ENCODE results near the gene CSHL1. TPM values are rescaled to one million over a fixed set of nuclear protein-coding genes. Genes with fewer than 3 reads are reported as not detected.
"Not testable (repeated sequence)": the region's sequence is repeated elsewhere in the genome, so short reads cannot be mapped to it uniquely, and the experiment has no call there.

CSHL1 gene
- total RNA-seq, 2 experiments from 2014 or later = not detected

DNA sequence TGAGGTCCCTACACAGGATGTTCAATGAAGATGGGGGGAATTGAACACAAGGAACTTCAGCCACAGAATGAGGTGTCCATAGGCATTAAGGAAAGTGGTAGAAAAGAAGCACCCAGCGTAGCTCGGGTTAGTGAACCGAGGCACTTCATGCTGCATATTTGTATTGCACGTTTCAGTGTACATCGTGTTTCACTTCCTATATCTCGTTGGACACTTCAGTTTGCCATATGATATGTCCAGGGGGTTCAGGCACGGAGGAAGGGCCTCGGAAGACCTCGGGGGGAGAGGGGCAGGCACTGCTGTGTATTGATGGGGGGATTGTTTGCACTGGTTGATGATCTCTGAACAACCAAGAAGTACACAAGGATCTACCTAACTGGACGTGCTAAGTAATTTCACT lies 4.7 kb upstream of the CSHL1 start:
- DNase-seq; H3K9me3 Mint-ChIP-seq; H3K27ac Mint-ChIP-seq; H3K4me3 Mint-ChIP-seq; H3K36me3 Mint-ChIP-seq (ENCODE audit: low read depth); H3K4me1 Mint-ChIP-seq (ENCODE audit: low read depth); intact Hi-C loops (cut with micrococcal nuclease); H3K27me3 Mint-ChIP-seq (ENCODE audit: low read depth): not testable (repeated sequence)
- CTCF ChIA-PET = interaction anchor here (1.0 to 5.5 kb wide), 6 partner anchors 11 to 217 kb away, joined by 3 to 91 read pairs (median 4); partner anchors contain the start of gene CD79B

DNA sequence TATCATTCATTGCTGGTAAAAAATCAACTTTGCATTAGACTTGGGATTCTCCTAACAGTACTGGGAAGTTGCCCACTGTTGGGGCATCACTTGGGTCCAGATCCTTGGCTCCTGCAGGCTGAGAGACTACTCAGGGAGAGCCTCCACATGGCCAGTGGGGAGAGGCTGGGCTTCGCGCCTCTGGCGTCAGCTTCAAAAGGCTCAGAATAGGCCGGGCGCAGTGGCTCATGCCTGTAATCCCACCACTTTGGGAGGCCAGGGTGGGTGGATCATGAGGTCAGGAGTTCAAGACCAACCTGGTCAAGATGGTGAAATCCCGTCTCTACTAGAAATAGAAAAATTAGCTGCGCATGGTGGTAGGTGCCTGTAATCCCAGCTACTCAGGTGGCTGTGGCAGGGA lies 3.4 kb upstream of the CSHL1 start:
- CTCF ChIA-PET = interaction anchor here (1.1 to 4.2 kb wide), 4 partner anchors 18 to 113 kb away, joined by 3 to 29 read pairs (median 9); partner anchors contain the start of gene CD79B
- H3K36me3 Mint-ChIP-seq (ENCODE audit: low read depth) = no peaks in the 10 kb centered on the region
- no peaks in the 10 kb centered on the region for H3K9me3 Mint-ChIP-seq
- no peak overlapping the region for H3K27ac Mint-ChIP-seq
- intact Hi-C loops (cut with micrococcal nuclease) = loop anchor here (5.0 kb wide), 1 partner anchor 368 kb away; no protein-coding TSS in a partner anchor
- H3K4me1 Mint-ChIP-seq (ENCODE audit: low read depth) = peaks cover 5% of the 10 kb centered on the region
- DNase-seq = no peak
- H3K4me3 Mint-ChIP-seq = no peak overlapping the region
- H3K27me3 Mint-ChIP-seq (ENCODE audit: low read depth) = no peaks in the 10 kb centered on the region

- no peak overlapping the region for H3K4me3 Mint-ChIP-seq
- intact Hi-C loops (cut with micrococcal nuclease) = loop anchor here (5.0 kb wide), 1 partner anchor 371 kb away; no protein-coding TSS in a partner anchor
Measured at GRCh38 chr17:63911657-63912100, 621 bp upstream of the CSHL1 start.

GRCh38 chr17:63910096-63910495 lies 962 bp downstream of the CSHL1 start:
- intact Hi-C loops (cut with micrococcal nuclease) = loop anchor here (5.0 kb wide), 1 partner anchor 372 kb away; no protein-coding TSS in a partner anchor
- CTCF ChIA-PET = interaction anchor here (1.2 to 2.5 kb wide), 5 partner anchors 9 to 44 kb away, joined by 4 to 21 read pairs (median 10); partner anchors contain the start of gene GH1
- H3K36me3 Mint-ChIP-seq (ENCODE audit: low read depth) = no peaks in the 10 kb centered on the region
- H3K27me3 Mint-ChIP-seq (ENCODE audit: low read depth) = no peaks in the 10 kb centered on the region
- DNase-seq = no peak
- no peaks in the 10 kb centered on the region for H3K9me3 Mint-ChIP-seq
- H3K4me1 Mint-ChIP-seq (ENCODE audit: low read depth) = no peaks in the 10 kb centered on the region
- no peak overlapping the region for H3K4me3 Mint-ChIP-seq
- no peak overlapping the region for H3K27ac Mint-ChIP-seq

More at GRCh38 chr17:63911657-63912100, 621 bp upstream of the CSHL1 start:
- CTCF ChIA-PET = interaction anchor here (0.9 to 4.2 kb wide), 25 partner anchors 7 to 370 kb away, joined by 3 to 29 read pairs (median 5); partner anchors contain the start of genes CD79B and GH1
- H3K36me3 Mint-ChIP-seq (ENCODE audit: low read depth) = no peaks in the 10 kb centered on the region
- no peaks in the 10 kb centered on the region for H3K9me3 Mint-ChIP-seq
- H3K4me1 Mint-ChIP-seq (ENCODE audit: low read depth) = no peaks in the 10 kb centered on the region
- H3K27me3 Mint-ChIP-seq (ENCODE audit: low read depth) = no peaks in the 10 kb centered on the region
- no peak overlapping the region for H3K27ac Mint-ChIP-seq
- DNase-seq = peak; percentile 74

DNA sequence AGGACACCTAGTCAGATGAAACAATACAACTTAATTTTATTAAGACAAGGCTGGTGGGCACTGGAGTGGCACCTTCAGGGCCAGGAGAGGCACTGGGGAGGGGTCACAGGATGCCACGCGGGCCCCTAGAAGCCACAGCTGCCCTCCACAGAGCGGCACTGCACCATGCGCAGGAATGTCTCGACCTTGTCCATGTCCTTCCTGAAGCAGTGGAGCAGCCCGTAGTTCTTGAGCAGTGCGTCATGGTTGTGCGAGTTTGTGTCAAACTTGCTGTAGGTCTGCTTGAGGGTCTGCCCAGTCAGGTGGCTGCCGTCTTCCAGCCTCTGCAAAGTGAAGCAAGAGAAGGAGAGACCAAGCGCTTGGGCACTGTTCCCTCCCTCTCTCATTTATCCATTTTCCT lies 1.5 kb downstream of the CSHL1 start:
- DNase-seq; intact Hi-C loops (cut with micrococcal nuclease); H3K36me3 Mint-ChIP-seq (ENCODE audit: low read depth); H3K4me3 Mint-ChIP-seq; H3K27me3 Mint-ChIP-seq (ENCODE audit: low read depth); H3K9me3 Mint-ChIP-seq; H3K27ac Mint-ChIP-seq; H3K4me1 Mint-ChIP-seq (ENCODE audit: low read depth): not testable (repeated sequence)
- CTCF ChIA-PET = interaction anchor here (2.5 kb wide), 1 partner anchor 10 kb away, joined by 12 read pairs; the partner anchor contains the start of gene GH1

DNA sequence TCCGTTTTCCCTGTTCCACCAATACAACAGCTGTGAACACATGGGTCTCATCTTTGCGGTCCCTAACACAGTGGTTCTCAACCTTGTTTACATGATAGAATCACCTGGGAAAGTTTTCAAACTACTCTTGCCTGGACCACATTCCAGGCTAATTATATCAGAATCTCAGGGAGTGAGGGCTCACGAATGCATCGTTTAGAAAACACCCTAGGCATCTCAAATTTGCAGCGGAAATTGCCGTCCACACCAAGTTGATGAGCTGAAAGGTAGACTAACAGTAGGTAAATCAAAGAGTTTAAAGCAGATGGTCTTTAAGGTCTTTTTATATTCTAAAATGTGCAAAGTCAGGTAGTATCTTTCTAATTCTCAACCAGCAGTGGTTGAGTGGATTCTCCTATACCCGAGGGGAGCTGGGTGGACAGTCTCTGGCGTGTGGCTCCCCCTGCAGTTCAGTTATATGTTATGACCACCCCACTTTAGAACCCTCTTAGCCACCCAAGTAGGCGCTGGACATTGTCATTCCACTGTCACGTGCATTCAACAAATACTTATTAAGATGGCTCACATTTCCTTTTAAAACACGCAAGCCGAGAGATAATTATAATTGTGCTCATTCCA lies 3.8 kb downstream of the CSHL1 start:
- H3K36me3 Mint-ChIP-seq (ENCODE audit: low read depth); H3K4me1 Mint-ChIP-seq (ENCODE audit: low read depth); H3K27me3 Mint-ChIP-seq (ENCODE audit: low read depth); H3K9me3 Mint-ChIP-seq; H3K27ac Mint-ChIP-seq; intact Hi-C loops (cut with micrococcal nuclease); H3K4me3 Mint-ChIP-seq: not testable (repeated sequence)
- peak; percentile 29 for DNase-seq
- CTCF ChIA-PET = interaction anchor here (1.2 to 1.6 kb wide), 4 partner anchors 39 to 121 kb away, joined by 3 to 5 read pairs (median 4); no protein-coding TSS in a partner anchor

GRCh38 chr17:63904796-63905195 lies 6.3 kb downstream of the CSHL1 start:
- H3K4me3 Mint-ChIP-seq; intact Hi-C loops (cut with micrococcal nuclease); H3K27me3 Mint-ChIP-seq (ENCODE audit: low read depth); H3K4me1 Mint-ChIP-seq (ENCODE audit: low read depth); H3K27ac Mint-ChIP-seq; H3K36me3 Mint-ChIP-seq (ENCODE audit: low read depth); DNase-seq; H3K9me3 Mint-ChIP-seq: not testable (repeated sequence)
- CTCF ChIA-PET = interaction anchor here (0.6 to 2.2 kb wide), 19 partner anchors 11 to 229 kb away, joined by 3 to 13 read pairs (median 4); partner anchors contain the start of gene ERN1

DNA sequence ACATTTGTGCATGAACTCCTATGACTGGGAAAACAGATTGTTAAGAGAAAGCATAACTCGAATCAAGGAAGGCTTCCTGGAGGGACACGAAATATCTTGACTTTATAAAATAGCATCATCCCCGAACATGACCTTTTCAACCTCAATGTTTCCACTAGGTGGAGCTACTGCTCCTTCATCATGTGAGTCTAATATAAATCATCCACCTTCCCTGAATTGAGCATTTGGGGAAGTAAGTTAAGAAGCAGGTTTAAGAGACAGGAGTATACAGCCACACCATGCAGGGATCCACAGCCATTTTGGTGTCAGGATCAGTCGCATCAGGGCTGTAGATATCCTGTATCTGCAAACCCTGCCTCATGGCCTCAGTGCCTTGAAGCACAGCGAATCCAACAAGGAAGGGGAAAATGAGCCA lies 7.3 kb downstream of the CSHL1 start:
- H3K27me3 Mint-ChIP-seq (ENCODE audit: low read depth); H3K36me3 Mint-ChIP-seq (ENCODE audit: low read depth); intact Hi-C loops (cut with micrococcal nuclease); H3K4me1 Mint-ChIP-seq (ENCODE audit: low read depth); H3K9me3 Mint-ChIP-seq; H3K4me3 Mint-ChIP-seq; H3K27ac Mint-ChIP-seq: not testable (repeated sequence)
- CTCF ChIA-PET = interaction anchor here (0.6 to 2.8 kb wide), 17 partner anchors 8 to 263 kb away, joined by 3 to 11 read pairs (median 3); partner anchors contain the start of gene ERN1
- DNase-seq = peak; percentile 57

DNA sequence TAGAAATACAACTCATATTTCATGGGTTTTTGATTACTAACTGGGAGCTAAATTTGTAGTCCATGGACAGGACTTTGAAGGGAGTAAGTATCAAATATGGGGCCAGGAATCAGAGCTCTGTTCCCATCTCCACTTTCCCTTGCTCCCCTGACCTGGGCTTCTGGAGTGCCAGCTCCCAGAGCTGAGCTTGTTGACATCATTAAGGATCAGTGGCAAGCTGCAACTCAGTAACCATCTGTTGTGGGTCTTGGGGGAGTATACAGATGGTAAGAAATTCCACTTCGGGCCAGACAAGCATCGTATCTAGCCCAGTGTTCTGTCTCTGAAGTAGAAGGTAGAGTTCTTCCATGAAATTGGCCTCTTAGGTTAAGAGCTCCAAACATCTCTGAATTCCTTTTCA lies 9.1 kb downstream of the CSHL1 start:
- CTCF ChIA-PET = interaction anchor here (0.6 to 2.8 kb wide), 9 partner anchors 10 to 231 kb away, joined by 3 to 11 read pairs (median 5); no protein-coding TSS in a partner anchor
- H3K4me3 Mint-ChIP-seq; H3K27me3 Mint-ChIP-seq (ENCODE audit: low read depth); H3K9me3 Mint-ChIP-seq; DNase-seq; H3K36me3 Mint-ChIP-seq (ENCODE audit: low read depth); intact Hi-C loops (cut with micrococcal nuclease); H3K4me1 Mint-ChIP-seq (ENCODE audit: low read depth); H3K27ac Mint-ChIP-seq: not testable (repeated sequence)

- H3K27me3 Mint-ChIP-seq (ENCODE audit: low read depth); H3K4me3 Mint-ChIP-seq; H3K4me1 Mint-ChIP-seq (ENCODE audit: low read depth); H3K9me3 Mint-ChIP-seq; intact Hi-C loops (cut with micrococcal nuclease); H3K36me3 Mint-ChIP-seq (ENCODE audit: low read depth): not testable (repeated sequence)
- peak; percentile 69 for DNase-seq
- CTCF ChIA-PET = interaction anchor here (0.6 to 1.3 kb wide), 5 partner anchors 9 to 47 kb away, joined by 3 to 5 read pairs (median 3); partner anchors contain the start of gene GH2
- peak overlapping the region; percentile 46 for H3K27ac Mint-ChIP-seq
Measured at GRCh38 chr17:63898899-63899798, 11.9 kb downstream of the CSHL1 start.

DNA sequence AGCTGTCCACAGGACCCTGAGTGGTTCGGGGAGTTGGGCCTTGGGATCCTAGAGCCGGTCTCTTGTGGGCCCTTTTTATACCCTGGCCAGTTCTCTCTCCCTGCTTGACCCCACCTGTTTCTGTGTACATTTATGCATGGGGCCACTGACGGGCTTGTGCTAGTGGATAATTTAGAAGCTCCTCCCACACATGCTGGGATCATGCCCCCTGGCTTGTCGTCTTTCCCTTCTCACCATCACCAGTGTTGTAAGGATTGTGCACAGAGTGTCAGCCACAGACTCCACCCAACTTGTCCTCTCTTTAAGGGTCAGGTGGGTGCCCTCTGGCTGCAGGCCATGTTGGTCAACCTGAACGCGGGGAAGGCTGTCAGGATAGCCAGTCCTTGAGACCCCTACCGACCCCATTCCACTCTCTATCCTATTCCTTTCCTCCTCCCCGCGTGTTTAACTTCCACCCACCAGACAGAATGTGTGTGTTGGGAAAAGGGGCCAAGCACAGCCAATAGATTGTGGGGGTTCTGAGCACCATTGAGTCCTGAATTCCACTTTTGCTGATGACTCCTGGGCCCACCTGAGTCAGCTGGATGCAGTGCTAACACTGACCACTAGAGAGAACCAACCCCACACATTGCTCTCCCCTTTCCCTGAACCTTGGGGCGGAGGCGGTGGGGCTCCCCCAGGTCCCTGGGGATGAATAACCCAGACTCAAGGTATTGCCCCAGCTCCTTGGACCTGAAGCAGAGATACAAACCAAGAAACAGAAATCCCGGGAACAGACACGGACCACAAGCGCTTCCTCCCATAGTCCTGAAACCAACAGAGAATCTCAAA lies 14.3 kb downstream of the CSHL1 start, which contains the start of gene CSH1:
Gene CSH1 (minus strand): TSS at position 51 of the 831 bp plus-strand sequence. CDS start 63 bp downstream, outside the sequence.
- H3K9me3 Mint-ChIP-seq; H3K4me3 Mint-ChIP-seq; H3K27me3 Mint-ChIP-seq (ENCODE audit: low read depth); H3K27ac Mint-ChIP-seq; CTCF ChIA-PET; H3K4me1 Mint-ChIP-seq (ENCODE audit: low read depth); DNase-seq; H3K36me3 Mint-ChIP-seq (ENCODE audit: low read depth); intact Hi-C loops (cut with micrococcal nuclease): not testable (repeated sequence)
